ENCODE measurements around the gene ZGRF1.

DNA sequence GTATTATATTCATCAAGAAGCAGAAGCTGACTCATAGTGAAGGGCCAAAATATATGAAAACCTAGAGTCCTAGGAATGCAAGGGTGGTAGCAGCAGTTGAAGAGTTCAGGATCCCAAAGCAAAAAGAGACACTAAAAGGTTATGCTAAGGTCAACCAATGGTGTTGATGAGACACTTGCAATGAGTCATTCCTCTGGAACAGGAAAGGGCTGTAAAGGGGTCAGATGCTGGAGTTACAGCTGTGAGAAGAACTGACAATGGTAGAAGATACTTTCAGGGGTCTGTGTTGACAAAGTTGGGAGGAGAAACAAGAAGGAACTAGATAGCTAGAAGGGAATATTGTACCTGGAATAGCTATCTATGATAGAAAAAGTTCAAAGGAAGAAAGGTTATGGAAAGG, 47.5 kb downstream of the ZGRF1 start:
- no peak for TF ChIP-seq EP300 (IDR thresholded peaks at IDR 0.05)
- TF ChIP-seq, protein P1, sequence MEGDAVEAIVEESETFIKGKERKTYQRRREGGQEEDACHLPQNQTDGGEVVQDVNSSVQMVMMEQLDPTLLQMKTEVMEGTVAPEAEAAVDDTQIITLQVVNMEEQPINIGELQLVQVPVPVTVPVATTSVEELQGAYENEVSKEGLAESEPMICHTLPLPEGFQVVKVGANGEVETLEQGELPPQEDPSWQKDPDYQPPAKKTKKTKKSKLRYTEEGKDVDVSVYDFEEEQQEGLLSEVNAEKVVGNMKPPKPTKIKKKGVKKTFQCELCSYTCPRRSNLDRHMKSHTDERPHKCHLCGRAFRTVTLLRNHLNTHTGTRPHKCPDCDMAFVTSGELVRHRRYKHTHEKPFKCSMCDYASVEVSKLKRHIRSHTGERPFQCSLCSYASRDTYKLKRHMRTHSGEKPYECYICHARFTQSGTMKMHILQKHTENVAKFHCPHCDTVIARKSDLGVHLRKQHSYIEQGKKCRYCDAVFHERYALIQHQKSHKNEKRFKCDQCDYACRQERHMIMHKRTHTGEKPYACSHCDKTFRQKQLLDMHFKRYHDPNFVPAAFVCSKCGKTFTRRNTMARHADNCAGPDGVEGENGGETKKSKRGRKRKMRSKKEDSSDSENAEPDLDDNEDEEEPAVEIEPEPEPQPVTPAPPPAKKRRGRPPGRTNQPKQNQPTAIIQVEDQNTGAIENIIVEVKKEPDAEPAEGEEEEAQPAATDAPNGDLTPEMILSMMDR (IDR thresholded peaks at IDR 0.05) = no peak
- no peak for TF ChIP-seq POLR2A (IDR thresholded peaks at IDR 0.05)
- no peak for TF ChIP-seq POLR2AphosphoS5 (IDR thresholded peaks at IDR 0.05)

Data from sigmoid colon (tissue), 4 donors.